Renal pelvis (tissue), 12 donors: ENCODE measurements around the gene ACAA2. TPM values are rescaled to one million over a fixed set of nuclear protein-coding genes. Genes with fewer than 3 reads are reported as not detected.

Source experiments
- DNase-seq: peaks from one replicate; pipeline ENCODE4 v3.0.0-alpha.2; 2013
- long read RNA-seq, 16 experiments: transcript quantifications; one replicate each; lab custom pipeline, GENCODE V29; 2026
- polyA plus RNA-seq, 3 donors: library from polyadenylated mRNA; unstranded; fragments of 120-200 nt; gene quantifications; one replicate each; pipeline ENCODE4 v1.2.1, GENCODE V29; 2013; ENCODE audit not compliant: insufficient read length in 3 of 3

The ACAA2 gene, protein sequence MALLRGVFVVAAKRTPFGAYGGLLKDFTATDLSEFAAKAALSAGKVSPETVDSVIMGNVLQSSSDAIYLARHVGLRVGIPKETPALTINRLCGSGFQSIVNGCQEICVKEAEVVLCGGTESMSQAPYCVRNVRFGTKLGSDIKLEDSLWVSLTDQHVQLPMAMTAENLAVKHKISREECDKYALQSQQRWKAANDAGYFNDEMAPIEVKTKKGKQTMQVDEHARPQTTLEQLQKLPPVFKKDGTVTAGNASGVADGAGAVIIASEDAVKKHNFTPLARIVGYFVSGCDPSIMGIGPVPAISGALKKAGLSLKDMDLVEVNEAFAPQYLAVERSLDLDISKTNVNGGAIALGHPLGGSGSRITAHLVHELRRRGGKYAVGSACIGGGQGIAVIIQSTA
- 100 to 1,000 TPM; 235 to 264 (median 258) TPM for polyA plus RNA-seq
- long read RNA-seq, donor 1, transcript ACAA2-201 (10 exons, 3,350 nt), result major isoform, 67 of 286 reads
- long read RNA-seq, donor 1, transcript ACAA2-207 (2 exons, 1,850 nt), result minor isoform, 6 of 286 reads
- long read RNA-seq, donor 1, partial matches to known transcripts, result 203 of 286 reads
- long read RNA-seq, donor 1, other reads (novel, unspliced or antisense), result 6 of 286 reads
- long read RNA-seq, donor 2, transcript ACAA2-207 (2 exons, 1,850 nt), result minor isoform, 6 of 373 reads
- long read RNA-seq, donor 2, transcript ACAA2-205 (10 exons, 1,657 nt), result minor isoform, 9 of 373 reads
- long read RNA-seq, donor 2, transcript ACAA2-201 (10 exons, 3,350 nt), result major isoform, 71 of 373 reads
- long read RNA-seq, donor 2, partial matches to known transcripts, result 268 of 373 reads
- long read RNA-seq, donor 2, other reads (novel, unspliced or antisense), result 19 of 373 reads
- long read RNA-seq, donor 3, transcript ACAA2-207 (2 exons, 1,850 nt), result minor isoform, 8 of 202 reads
- long read RNA-seq, donor 3, transcript ACAA2-201 (10 exons, 3,350 nt), result major isoform, 54 of 202 reads
- long read RNA-seq, donor 3, partial matches to known transcripts, result 131 of 202 reads
- long read RNA-seq, donor 3, other reads (novel, unspliced or antisense), result 7 of 202 reads
- long read RNA-seq, donor 4, transcript ACAA2-201 (10 exons, 3,350 nt), result major isoform, 66 of 313 reads
- long read RNA-seq, donor 4, transcript ACAA2-207 (2 exons, 1,850 nt), result minor isoform, 11 of 313 reads
- long read RNA-seq, donor 4, partial matches to known transcripts, result 227 of 313 reads
- long read RNA-seq, donor 4, other reads (novel, unspliced or antisense), result 5 of 313 reads
- long read RNA-seq, donor 5, transcript ACAA2-207 (2 exons, 1,850 nt), result minor isoform, 5 of 95 reads
- long read RNA-seq, donor 5, transcript ACAA2-201 (10 exons, 3,350 nt), result major isoform, 35 of 95 reads
- long read RNA-seq, donor 5, partial matches to known transcripts, result 51 of 95 reads
- long read RNA-seq, donor 5, other reads (novel, unspliced or antisense), result 0 of 95 reads
- long read RNA-seq, donor 6, transcript ACAA2-207 (2 exons, 1,850 nt), result minor isoform, 7 of 250 reads
- long read RNA-seq, donor 6, transcript ACAA2-201 (10 exons, 3,350 nt), result major isoform, 39 of 250 reads
- long read RNA-seq, donor 6, partial matches to known transcripts, result 184 of 250 reads
- long read RNA-seq, donor 6, other reads (novel, unspliced or antisense), result 18 of 250 reads
- long read RNA-seq, donor 7, transcript ACAA2-207 (2 exons, 1,850 nt), result minor isoform, 15 of 222 reads
- long read RNA-seq, donor 7, transcript ACAA2-201 (10 exons, 3,350 nt), result major isoform, 60 of 222 reads
- long read RNA-seq, donor 7, partial matches to known transcripts, result 136 of 222 reads
- long read RNA-seq, donor 7, other reads (novel, unspliced or antisense), result 7 of 222 reads
- long read RNA-seq, donor 8, transcript ACAA2-201 (10 exons, 3,350 nt), result major isoform, 8 of 29 reads
- long read RNA-seq, donor 8, partial matches to known transcripts, result 20 of 29 reads
- long read RNA-seq, donor 8, other reads (novel, unspliced or antisense), result 0 of 29 reads
- long read RNA-seq, donor 9, transcript ACAA2-201 (10 exons, 3,350 nt), result major isoform, 66 of 377 reads
- long read RNA-seq, donor 9, transcript ACAA2-207 (2 exons, 1,850 nt), result minor isoform, 13 of 377 reads
- long read RNA-seq, donor 9, transcript ACAA2-205 (10 exons, 1,657 nt), result minor isoform, 6 of 377 reads
- long read RNA-seq, donor 9, partial matches to known transcripts, result 268 of 377 reads
- long read RNA-seq, donor 9, other reads (novel, unspliced or antisense), result 23 of 377 reads
- long read RNA-seq, donor 10, transcript ACAA2-201 (10 exons, 3,350 nt), result major isoform, 47 of 270 reads
- long read RNA-seq, donor 10, transcript ACAA2-207 (2 exons, 1,850 nt), result minor isoform, 10 of 270 reads
- long read RNA-seq, donor 10, partial matches to known transcripts, result 199 of 270 reads
- long read RNA-seq, donor 10, other reads (novel, unspliced or antisense), result 12 of 270 reads
- long read RNA-seq, donor 11, transcript ACAA2-201 (10 exons, 3,350 nt), result major isoform, 31 of 172 reads
- long read RNA-seq, donor 11, transcript ACAA2-207 (2 exons, 1,850 nt), result minor isoform, 10 of 172 reads
- long read RNA-seq, donor 11, transcript ACAA2-205 (10 exons, 1,657 nt), result minor isoform, 8 of 172 reads
- long read RNA-seq, donor 11, partial matches to known transcripts, result 117 of 172 reads
- long read RNA-seq, donor 11, other reads (novel, unspliced or antisense), result 6 of 172 reads
- long read RNA-seq, donor 12, transcript ACAA2-205 (10 exons, 1,657 nt), result minor isoform, 8 of 297 reads
- long read RNA-seq, donor 12, transcript ACAA2-201 (10 exons, 3,350 nt), result major isoform, 60 of 297 reads
- long read RNA-seq, donor 12, transcript ACAA2-207 (2 exons, 1,850 nt), result minor isoform, 17 of 297 reads
- long read RNA-seq, donor 12, partial matches to known transcripts, result 206 of 297 reads
- long read RNA-seq, donor 12, other reads (novel, unspliced or antisense), result 5 of 297 reads
- long read RNA-seq, donor 13, transcript ACAA2-207 (2 exons, 1,850 nt), result minor isoform, 10 of 86 reads
- long read RNA-seq, donor 13, transcript ACAA2-201 (10 exons, 3,350 nt), result major isoform, 20 of 86 reads
- long read RNA-seq, donor 13, partial matches to known transcripts, result 54 of 86 reads
- long read RNA-seq, donor 13, other reads (novel, unspliced or antisense), result 0 of 86 reads
- long read RNA-seq, donor 14, result 0 reads
- long read RNA-seq, donor 15, result 0 reads
- long read RNA-seq, donor 16, transcript ACAA2-205 (10 exons, 1,657 nt), result minor isoform, 5 of 329 reads
- long read RNA-seq, donor 16, transcript ACAA2-201 (10 exons, 3,350 nt), result major isoform, 75 of 329 reads
- long read RNA-seq, donor 16, transcript ACAA2-207 (2 exons, 1,850 nt), result minor isoform, 7 of 329 reads
- long read RNA-seq, donor 16, partial matches to known transcripts, result 215 of 329 reads
- long read RNA-seq, donor 16, other reads (novel, unspliced or antisense), result 27 of 329 reads

DNA sequence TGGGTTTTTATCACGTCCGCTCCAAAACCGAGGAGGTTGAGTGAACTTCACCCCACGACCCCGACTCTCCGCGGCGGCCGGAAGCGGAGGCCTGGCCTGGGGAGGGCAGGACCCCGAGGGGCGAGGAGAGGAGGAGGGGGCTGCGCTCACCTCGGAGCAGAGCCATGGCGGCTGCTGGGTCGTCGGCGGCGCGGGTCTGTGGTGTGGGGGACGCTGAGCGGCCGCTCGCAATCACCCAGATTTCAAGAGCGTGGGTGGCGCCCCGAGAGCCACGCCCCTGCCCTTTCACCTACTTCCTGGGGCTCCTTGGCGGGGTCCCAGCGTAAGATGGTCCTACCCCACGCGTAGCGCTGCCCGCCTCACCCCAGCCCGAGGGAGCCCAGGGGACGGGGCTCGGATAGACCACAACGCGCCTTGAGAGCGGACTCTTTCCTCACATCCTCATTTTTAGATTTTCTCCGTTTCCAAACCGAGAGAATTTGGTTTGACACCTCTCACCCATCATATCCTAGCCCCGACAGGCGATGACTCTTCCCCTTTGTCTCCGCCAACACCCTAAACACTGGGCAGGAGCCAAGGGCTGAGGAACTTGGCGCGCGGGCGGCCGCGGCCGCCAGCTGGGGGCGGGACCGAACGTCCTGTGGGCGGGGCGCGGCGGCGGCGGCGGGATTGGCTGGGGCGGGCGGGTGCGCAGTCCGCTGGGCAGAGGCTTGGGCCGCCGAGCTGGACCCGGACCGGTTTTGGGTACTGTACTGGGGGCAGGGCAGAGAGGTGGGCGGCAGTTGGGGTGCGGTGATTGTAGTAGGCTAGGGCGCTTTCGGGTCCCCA is at the start of gene ACAA2:
Gene ACAA2 (minus strand): TSS at position 215 of the 828 bp plus-strand sequence. CDS start 49 bp downstream, at position 166.
- peak; percentile 81 for DNase-seq

DNA sequence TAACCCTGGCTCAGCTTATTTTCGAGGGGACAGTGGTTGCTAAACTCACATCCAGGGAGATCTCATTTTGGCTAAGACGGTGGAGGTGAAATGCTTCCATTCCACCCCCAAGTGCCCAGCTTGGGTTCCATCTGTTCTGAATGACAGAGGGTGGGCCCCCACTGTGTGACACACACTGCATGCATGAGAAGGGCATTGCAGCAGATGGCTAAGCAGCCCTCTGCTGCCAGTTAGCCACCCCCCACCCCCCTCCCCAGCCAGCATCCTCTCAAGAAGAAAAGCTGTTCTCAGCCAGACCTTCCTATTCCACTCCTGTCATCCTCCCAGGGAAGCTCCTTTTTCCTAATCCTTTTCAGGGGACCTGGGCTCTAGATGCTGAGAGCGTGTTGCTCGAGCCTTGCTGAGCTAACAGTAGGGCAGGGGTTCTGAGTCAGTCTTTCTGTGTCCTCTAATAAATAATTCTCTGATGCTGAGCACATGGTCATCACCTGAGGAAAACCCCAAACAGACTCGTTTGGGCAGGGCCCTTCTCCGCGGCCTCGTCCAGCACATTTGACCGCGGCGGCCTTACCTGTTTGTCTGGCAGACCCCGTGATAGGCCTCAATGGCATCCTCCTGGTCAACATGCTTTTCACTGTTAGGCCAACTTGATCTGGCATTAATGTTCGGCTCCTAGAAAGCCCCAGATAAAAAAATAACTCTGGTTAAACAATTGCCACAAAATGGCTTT is 49.5 kb upstream of the ACAA2 start:
- no peak for DNase-seq

DNA sequence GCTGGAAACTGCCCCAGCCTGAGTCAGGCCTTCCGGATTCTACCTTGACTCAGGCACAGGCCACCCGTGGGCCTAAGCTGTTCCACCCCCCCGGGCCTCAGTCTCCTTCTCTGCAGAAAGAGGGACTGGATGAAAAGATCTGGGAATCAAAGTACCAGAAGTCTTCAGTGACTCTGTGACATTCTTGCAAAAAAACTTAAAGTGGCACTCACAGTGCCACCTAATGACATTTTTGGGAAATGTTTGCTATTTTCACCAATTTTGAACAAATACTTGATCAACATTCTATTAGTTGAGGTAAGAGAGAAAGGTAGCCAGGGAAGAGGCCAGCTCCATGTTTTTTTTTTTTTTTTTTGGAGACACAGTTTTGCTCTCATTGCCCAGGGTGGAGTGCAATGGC is 48.3 kb upstream of the ACAA2 start:
- no peak for DNase-seq

DNA sequence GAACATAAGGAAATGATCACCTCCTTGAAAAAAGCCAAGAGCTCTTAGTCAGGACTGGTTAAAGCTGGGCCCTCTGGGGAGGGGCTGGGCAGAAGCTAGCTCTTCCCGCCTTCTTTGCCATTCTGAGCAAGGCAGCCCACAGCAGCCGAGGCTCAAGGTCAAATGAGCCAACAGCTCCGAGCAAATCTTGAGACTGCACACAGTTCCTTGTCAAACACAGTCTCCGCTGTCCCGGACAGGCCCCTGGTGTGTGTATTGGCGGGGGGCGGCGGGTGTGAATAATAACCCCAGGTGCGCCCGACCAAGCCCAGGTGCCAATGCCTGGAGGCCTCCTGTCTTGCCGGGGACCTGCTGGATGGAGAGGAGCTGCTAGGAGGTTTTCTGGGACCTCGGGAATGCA is 46.4 kb upstream of the ACAA2 start:
- no peak for DNase-seq

DNA sequence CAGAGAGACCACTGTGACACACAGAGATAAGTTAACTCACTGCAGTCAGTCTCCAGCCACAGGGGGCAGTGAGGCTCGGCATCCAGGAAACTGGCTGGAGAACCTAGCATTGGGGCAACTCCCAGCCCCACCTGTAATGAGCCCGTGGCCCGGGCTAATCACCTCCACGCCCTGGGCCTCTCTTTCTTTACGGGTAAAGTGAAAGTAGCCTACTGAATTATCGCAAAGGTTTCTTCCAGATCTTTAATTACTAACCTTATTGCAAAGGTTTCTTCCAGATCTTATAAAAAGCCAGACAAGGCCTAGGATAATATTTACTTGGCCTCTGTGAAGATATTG is 45.7 kb upstream of the ACAA2 start:
- no peak for DNase-seq

DNA sequence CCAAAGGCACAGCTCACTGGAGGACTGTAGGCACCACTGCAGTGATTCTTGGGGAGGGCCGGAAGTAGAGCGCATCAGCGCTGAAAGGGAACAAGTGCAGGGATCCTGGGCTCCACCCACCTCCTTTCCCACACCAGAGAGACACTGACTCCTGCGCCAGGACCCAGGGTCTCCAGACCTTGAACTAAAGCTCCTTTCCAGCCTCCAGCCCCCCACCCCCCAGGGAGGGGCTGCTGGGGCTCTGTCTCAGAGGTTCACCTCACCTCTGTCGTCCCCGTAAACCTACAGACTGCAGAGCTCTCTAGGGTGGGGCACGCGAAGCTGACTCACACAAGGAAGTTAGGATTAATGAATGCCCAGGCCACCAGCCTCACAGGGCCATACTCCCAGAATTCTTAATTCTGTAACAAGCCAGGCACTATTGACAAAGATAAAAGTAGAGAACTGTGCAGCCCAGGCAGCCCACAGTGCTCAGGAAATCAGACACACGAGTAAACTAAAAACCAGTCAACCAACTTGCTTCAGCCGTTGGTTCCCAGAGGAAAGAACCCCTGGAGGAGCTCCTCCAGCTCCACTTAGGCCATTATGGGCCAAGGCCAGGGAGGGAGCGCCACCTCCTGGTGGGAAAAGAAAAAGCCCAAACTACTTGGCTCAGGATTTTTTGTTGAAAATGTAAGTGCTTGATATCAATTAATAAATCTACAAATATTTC is 45.1 kb upstream of the ACAA2 start:
- peak; percentile 71 for DNase-seq

DNA sequence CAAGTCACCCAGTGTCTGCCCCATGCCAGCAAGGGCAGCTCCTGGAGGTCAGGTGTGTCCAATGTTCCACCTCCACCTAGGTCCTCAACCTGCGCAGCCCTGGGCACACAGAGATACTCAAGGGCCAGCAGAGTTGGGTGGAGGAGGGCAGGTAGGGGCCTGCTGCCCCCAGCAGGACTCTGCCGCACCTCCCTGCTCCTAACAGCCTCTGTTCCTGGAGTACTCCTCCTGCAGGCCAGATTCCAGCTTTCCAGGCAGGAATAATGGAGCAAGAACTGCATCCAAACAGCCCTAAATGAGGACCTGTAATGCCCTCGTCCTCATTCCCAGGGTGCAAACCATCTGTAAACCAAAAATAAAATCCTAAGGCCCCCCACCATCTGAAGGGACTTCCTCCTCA is 44.4 kb upstream of the ACAA2 start:
- no peak for DNase-seq

DNA sequence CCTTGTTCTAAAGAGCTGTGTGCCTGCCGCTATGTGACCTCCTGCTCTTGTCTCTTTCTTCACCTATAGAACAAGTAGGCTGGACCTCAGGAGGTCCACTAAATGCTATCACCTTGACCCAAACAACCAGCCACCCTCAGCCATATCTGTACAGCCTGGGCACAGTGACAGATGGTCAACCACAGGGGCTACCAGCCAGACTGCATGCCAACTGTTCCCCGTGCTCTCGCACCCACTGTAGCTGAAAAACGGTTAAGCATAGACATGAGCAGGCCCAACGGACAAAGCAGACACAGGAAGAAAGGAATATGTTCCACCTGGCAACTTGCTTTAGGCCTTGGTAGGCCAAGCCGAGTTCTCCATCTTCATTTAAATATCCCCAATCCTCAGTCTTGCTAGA is 43.2 kb upstream of the ACAA2 start:
- no peak for DNase-seq

DNA sequence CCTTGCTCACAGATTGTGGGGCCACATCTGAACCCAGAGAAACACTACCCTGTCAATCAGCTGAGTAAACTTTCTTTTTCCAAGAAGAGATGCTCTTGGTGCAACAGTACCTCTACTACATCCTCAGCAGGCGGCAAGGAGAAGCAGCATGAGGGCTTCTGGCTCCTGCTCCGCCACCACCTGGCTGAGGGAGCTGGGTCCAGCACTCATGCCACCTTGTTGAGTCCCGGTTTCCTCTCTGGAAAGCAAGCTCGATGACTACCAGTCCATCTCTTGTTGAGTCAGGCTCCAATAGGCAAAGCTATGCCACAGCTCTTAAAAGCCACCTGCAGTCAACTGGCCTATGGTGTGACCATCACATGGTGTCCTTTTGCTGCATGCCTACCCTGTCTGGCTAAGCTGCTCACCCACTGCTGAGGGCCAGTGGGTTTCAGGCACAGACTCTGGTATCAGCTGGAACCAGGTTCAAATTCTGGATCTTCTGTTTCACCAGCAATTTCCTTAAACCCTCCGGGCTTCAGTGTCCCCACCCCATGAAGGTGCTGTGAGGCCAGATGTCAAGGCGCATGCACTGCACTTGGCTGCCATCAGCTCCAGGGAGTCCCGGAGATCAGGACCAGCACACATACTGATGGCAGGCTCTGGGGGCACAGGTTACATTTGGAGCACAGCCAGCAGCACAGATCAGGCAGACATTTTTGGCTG is 42.5 kb upstream of the ACAA2 start:
- DNase-seq, result no peak

DNA sequence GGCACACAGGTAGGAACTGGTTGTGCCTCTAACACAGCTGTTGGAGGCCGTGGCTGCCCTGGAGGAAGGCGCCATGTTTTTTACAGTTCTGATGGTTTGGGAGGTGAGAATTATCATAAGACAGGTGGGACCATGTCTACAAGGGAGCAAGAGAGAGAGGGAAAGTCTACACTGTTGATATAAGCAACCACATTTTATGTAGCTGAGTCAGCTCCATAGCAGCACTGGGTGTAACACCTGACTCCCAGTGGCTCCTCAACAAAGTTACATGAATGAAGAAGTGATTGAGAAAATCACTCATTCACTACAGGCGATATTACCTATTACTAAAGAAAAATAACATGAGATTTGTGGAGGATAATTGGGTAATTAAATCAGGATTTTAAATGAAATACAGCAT is 41.3 kb upstream of the ACAA2 start:
- no peak for DNase-seq

DNA sequence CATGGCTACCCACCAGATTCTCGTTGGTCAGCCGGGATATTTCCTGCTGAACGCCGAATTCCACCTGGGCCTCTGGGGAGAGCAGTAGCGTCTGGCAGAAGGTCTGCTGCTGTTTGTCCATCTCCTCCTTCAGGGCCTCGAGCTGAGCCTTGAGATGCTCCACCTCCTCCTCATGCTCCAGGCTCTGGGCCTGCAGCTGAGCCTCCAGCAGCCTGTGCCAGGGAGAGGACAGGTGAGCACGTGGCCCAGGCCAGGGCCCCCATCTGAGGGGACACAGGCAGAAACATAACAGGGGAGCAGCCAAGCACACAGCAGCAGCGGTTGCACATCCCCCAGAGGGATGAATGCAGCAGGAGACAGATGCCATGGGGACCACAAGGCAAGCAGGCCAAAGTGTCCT is 40.1 kb upstream of the ACAA2 start:
- DNase-seq, result no peak

DNA sequence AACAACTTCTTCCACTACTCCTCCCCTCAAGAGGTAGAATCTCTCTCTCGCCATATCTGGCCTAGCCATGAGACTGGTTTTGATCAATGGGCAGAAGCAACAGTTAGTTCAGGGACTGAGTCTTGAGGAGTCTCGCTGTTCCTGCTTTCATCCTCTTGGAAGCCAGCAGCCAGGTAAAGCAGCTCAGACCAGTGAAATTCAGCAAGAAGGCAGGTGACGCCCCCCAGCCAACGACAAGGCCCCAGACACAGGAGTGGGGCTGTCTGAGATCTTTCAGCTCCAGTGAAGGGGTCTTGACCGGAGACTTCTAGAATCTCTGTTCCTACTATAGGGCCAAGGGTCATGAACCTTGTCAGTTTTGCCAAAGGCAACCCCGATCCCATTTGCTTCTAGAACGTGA is 39.7 kb upstream of the ACAA2 start:
- no peak for DNase-seq

DNA sequence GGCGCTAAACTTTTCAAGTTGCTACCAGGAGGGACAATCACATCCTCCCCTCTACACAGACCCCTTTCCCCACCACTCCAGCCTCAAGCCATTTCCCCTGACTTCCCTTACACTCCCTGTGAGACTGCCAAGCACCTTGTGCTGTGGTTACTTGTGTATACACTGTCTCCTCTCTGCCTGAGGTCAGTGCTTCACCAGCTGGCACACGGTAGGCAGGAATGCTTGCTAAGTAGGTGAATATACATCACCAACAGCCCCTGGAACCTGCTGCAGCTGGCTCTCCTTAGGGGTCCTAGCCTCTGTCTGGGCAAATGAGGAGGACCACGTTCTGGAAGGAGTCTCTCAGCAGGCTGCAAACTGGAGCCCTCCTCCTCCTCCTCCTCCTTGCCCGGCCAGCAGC is 38.3 kb upstream of the ACAA2 start:
- no peak for DNase-seq

DNA sequence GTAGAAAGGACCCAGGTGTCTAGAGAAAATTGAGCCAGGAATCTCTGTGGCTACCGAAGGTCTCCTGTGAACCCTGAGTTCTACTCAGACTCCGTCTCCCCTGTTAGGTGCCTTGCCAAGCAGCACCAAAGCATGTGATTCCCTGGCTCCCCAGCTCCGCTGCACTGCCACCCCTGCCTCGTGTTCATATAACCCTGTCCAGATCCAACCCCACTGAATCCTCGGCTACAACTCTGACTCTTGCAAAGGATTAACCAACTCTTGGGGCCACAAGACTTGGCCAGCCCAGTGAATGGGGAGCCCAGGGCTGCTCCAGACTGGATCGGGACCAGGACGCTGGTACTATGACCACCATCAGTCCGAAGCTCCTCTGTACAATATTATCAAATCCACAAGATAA is 37.3 kb upstream of the ACAA2 start:
- no peak for DNase-seq
